K562 (cell line): Measurements from ENCODE around the gene PPP1R13L. TPM values are rescaled to one million over a fixed set of nuclear protein-coding genes. Genes with fewer than 3 reads are reported as not detected.

Experiments
- ARID3A ChIP-seq: IDR thresholded peaks from 2 replicates; pipeline ENCODE4 v1.6.1; 2012; ENCODE audit warnings: low read depth, low read length, improper control_type of control experiment, borderline replicate concordance
- CBX1 ChIP-seq: sonication (generic); IDR thresholded peaks from 2 replicates; pipeline ENCODE4 v1.6.1; 2016; ENCODE audit warnings: antibody characterized with exemption, low read depth, mild to moderate bottlenecking
- FOS ChIP-seq: IDR thresholded peaks from 3 replicates; pipeline ENCODE4 v1.6.1; 2011; ENCODE audit not compliant: insufficient read length; ENCODE audit errors: extremely low read depth
- FUS ChIP-seq: fragments of 200-400 bp; formaldehyde crosslinking; optimal IDR thresholded peaks from 2 replicates; pipeline ENCODE3; 2017; ENCODE audit warnings: low read depth, low read length
- HNRNPK ChIP-seq: fragments of 200-400 bp; formaldehyde crosslinking; IDR thresholded peaks from one replicate; pipeline ENCODE4 v1.6.1; 2018; ENCODE audit warnings: mild to moderate bottlenecking, low read depth, low read length; ENCODE audit not compliant: poor library complexity, severe bottlenecking
- ILK ChIP-seq: fragments of 450-650 bp; IDR thresholded peaks from 2 replicates; pipeline ENCODE4 v1.6.1; 2016; ENCODE audit warnings: missing genetic modification characterization, low read depth, mild to moderate bottlenecking, missing compliant biosample characterization, moderate library complexity, borderline replicate concordance
- JUN ChIP-seq, 2 experiments: sonication (generic) in 1 of 2; formaldehyde crosslinking in 1 of 2; IDR thresholded peaks; 2 replicates each; pipeline versions ENCODE4 v1.6.1 to v1.8.0; 2012 to 2022; ENCODE audit warnings: borderline replicate concordance in 2 of 2, mild to moderate bottlenecking in 2 of 2, improper control_type of control experiment in 1 of 2, low read depth in 1 of 2, low read length in 1 of 2, missing genetic modification reagents in 1 of 2
- MTA2 ChIP-seq: fragments of 450-650 bp; IDR thresholded peaks from 2 replicates; pipeline ENCODE4 v1.6.1; 2016; ENCODE audit warnings: low read depth
- MTA3 ChIP-seq: fragments of 450-650 bp; formaldehyde crosslinking; IDR thresholded peaks from 2 replicates; pipeline ENCODE4 v1.6.1; 2017; ENCODE audit warnings: mild to moderate bottlenecking, borderline replicate concordance
- OTX1 ChIP-seq: fragments of 450-650 bp; formaldehyde crosslinking; IDR thresholded peaks from 2 replicates; pipeline ENCODE4 v1.4.0; 2022; ENCODE audit warnings: mild to moderate bottlenecking
- RB1 ChIP-seq: fragments of 450-650 bp; IDR thresholded peaks from 2 replicates; pipeline ENCODE4 v1.6.1; 2017; ENCODE audit warnings: low read depth, mild to moderate bottlenecking
- RCOR1 ChIP-seq, 2 experiments: IDR thresholded peaks; 2 replicates each; pipeline ENCODE4 v1.6.1; 2012; ENCODE audit warnings: low read depth in 2 of 2, low read length in 2 of 2, borderline replicate concordance in 1 of 2, improper control_type of control experiment in 1 of 2
- TCF7 ChIP-seq: sonication (generic); IDR thresholded peaks from 2 replicates; pipeline ENCODE4 v1.6.1; 2016; ENCODE audit warnings: antibody characterized with exemption, borderline replicate concordance
- TEAD1 ChIP-seq, 2 experiments: fragments of 450-650 bp in 1 of 2; sonication (generic) in 1 of 2; formaldehyde crosslinking; IDR thresholded peaks; 2 replicates each; pipeline versions ENCODE4 v1.4.0 to v1.8.0; 2020 to 2022; ENCODE audit warnings: mild to moderate bottlenecking in 2 of 2, missing genetic modification reagents in 1 of 2
- ZBTB11 ChIP-seq, 3 experiments: fragments of 200-800 bp in 1 of 3; fragments of 250-450 bp in 1 of 3; fragments of 450-650 bp in 1 of 3; sonication (Bioruptor Pico) in 1 of 3; sonication (Bioruptor generic) in 1 of 3; formaldehyde crosslinking in 1 of 3; IDR thresholded peaks; 2 replicates each; pipeline versions ENCODE4 v1.6.1 to v1.8.0; 2016 to 2022; ENCODE audit warnings: mild to moderate bottlenecking in 2 of 3, missing genetic modification characterization in 2 of 3, missing compliant biosample characterization in 1 of 3, moderate library complexity in 1 of 3
- polyA plus RNA-seq, 8 experiments: library from polyadenylated mRNA; depleted of rRNA in 4 of 8; stranded (reverse) in 5 of 8; unstranded in 3 of 8; fragments of >200 nt; fragmentation: Nextera tagmentation in 2 of 8; fragmentation: Illumina TruSeq in 1 of 8; extraction: Ambion mirVana in 2 of 8; extraction: Trizol in 1 of 8; gene quantifications; 2 replicates each; pipeline versions ENCODE4 v1.2.1 to v1.2.3, GENCODE V29; 2011 to 2014; ENCODE audit warnings: inconsistent platforms in 1 of 8, missing spikeins in 1 of 8
- total RNA-seq, 7 experiments: library from RNA; depleted of rRNA in 6 of 7; stranded (reverse); fragments of >200 nt in 6 of 7; fragmentation: Illumina TruSeq in 2 of 7; extraction: Trizol in 2 of 7; gene quantifications; 2 replicates each; pipeline versions ENCODE4 v1.2.1 to v1.2.3, GENCODE V29; 2011 to 2021; ENCODE audit warnings: low replicate concordance in 1 of 7
- TF ChIP-seq, protein P1 (sequence below): fragments of 250-450 bp; sonication (Bioruptor Pico); IDR thresholded peaks from 2 replicates; pipeline ENCODE4 v1.9.0; 2021; ENCODE audit warnings: mild to moderate bottlenecking, inconsistent platforms

The PPP1R13L gene
- total and polyA plus RNA-seq, 9 of the 15 experiments (the other 6 are each of a cell fraction or from before 2014, with no cell fraction given), result 0.32 to 6.7 (median 2.0) TPM

- TF ChIP-seq ZBTB11 (CRISPR knock-in tag; IDR thresholded peaks at IDR 0.05), result no peak
- TF ChIP-seq TCF7, result 0 out of 2 replicates have a peak, but pooled peaks have one; percentile 20
- no peak for TF ChIP-seq ILK
- no peak for TF ChIP-seq HNRNPK
- TF ChIP-seq OTX1 (CRISPR knock-in tag), result 0 out of 2 replicates have a peak, but pooled peaks have one; percentile 46
- no peak for TF ChIP-seq JUN (IDR thresholded peaks at IDR 0.05; ENCODE audit: borderline replicate concordance, low read depth, low read length)
- TF ChIP-seq JUN (CRISPR knock-in tag; IDR thresholded peaks at IDR 0.05; ENCODE audit: borderline replicate concordance), result peak; percentile 9; the same call in 1 of the 2 replicates
- TF ChIP-seq FOS, result no peak
- no peak for TF ChIP-seq RB1
- TF ChIP-seq MTA2, result peak; percentile 40; the same call in 1 of the 2 replicates
- TF ChIP-seq RCOR1 (IDR thresholded peaks at IDR 0.05; ENCODE audit: borderline replicate concordance in 1 of 2, low read depth in 2 of 2, low read length in 2 of 2), result peak in 1 of 2 experiments; percentile 98; a peak in 2 of 4 replicates
- TF ChIP-seq TEAD1 (CRISPR knock-in tag; IDR thresholded peaks at IDR 0.05), result peak; percentile 25 to 51; a peak in 1 of 4 replicates
- no peak for TF ChIP-seq FUS
- peak; percentile 93 for TF ChIP-seq MTA3
- TF ChIP-seq ARID3A, result peak; percentile 62; the same call in 1 of the 2 replicates
- TF ChIP-seq, protein P1, sequence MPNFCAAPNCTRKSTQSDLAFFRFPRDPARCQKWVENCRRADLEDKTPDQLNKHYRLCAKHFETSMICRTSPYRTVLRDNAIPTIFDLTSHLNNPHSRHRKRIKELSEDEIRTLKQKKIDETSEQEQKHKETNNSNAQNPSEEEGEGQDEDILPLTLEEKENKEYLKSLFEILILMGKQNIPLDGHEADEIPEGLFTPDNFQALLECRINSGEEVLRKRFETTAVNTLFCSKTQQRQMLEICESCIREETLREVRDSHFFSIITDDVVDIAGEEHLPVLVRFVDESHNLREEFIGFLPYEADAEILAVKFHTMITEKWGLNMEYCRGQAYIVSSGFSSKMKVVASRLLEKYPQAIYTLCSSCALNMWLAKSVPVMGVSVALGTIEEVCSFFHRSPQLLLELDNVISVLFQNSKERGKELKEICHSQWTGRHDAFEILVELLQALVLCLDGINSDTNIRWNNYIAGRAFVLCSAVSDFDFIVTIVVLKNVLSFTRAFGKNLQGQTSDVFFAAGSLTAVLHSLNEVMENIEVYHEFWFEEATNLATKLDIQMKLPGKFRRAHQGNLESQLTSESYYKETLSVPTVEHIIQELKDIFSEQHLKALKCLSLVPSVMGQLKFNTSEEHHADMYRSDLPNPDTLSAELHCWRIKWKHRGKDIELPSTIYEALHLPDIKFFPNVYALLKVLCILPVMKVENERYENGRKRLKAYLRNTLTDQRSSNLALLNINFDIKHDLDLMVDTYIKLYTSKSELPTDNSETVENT (CRISPR knock-in tag), result no peak
- TF ChIP-seq CBX1, result 0 out of 2 replicates have a peak, but pooled peaks have one; percentile 14
Observed at GRCh38 chr19:45442778-45443461, 38.1 kb upstream of the PPP1R13L start (continued).
